Upper lobe of left lung (tissue), 4 donors: ENCODE results near the gene EEIG2.

Experiments used
- POLR2A ChIP-seq, 4 donors: fragments of 450-650 bp; IDR thresholded peaks; one replicate each; pipeline ENCODE4 v1.5.1; 2016 to 2017; ENCODE audit warnings: antibody characterized with exemption in 4 of 4, mild to moderate bottlenecking in 2 of 4
- POLR2AphosphoS5 ChIP-seq, 2 donors: sonication (generic); formaldehyde crosslinking; IDR thresholded peaks; one replicate each; pipeline ENCODE4 v1.5.1; 2017; ENCODE audit warnings: antibody characterized with exemption in 2 of 2

DNA sequence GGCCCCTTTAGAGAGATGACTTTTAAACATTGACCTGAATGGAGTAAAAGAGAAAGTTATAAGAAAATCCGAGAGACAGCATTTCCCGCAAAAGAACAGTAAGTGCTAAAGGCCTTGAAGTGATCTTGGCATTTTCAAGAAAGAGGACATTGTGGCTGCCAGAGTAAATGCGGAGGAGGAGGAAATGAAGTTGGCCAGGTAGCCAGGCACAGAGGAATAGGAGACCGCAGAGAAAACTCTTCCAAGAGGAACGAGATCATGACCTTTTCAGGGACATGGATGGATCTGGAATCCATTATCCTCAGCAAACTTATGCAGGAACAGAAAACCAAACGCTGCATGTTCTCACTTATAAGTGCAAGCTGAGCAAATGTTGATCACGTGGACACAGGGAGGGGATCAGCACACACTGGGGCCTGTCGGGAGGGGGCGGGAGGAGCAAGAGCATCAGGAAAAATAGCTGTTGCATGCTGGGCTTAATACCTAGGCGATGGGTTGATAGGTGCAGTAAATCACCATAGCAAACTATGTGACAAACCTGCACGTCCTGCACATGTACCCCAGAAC lies 49.7 kb downstream of the EEIG2 start:
- TF ChIP-seq POLR2AphosphoS5 (IDR thresholded peaks at IDR 0.05): no peak
- TF ChIP-seq POLR2A (IDR thresholded peaks at IDR 0.05): no peak
